ENCODE results near the gene NUP62. TPM values are rescaled to one million over a fixed set of nuclear protein-coding genes. Genes with fewer than 3 reads are reported as not detected.

NUP62 gene
- total and polyA plus RNA-seq, 2 of the 4 experiments (the other 2 are of a cell fraction): 21.3 to 29.7 TPM

DNA sequence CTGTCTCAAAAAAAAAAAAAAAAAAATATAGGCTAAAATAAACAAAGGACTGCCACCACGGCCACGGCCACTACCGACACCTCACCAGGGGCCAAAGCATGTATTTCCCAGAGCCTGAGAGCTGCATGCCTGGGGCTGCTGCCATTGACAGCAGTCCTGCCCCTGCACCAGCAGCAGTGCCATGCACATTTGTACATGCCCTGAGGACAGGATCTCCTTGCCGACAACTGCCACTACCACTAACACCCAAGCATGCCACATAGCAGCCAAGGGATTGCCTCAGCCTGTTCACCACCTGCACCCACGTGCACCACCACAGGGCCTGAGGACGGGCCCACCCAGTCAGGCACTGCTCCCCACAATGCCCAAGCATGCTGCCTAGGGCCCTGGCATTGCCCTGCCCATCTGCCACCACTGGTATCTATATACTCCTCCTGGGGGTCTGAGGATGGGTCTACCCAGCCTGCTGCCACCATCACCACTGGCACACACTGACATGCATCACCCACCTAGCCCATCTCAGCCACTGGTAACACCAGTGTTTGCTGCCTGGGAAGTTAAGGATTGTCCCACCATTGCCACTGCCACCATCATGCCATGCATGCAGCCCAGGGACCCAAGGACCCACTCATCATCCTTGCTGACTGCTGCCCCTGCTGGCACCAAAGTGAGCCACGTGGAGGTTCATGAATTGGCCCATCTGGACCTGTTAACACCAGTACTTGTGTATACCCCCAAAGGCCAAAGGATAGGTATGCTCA is 10.6 kb upstream of the NUP62 start:
- Histone ChIP-seq H3K9me1 (ENCODE audit: insufficient read depth, low read length) (no peaks in the 10 kb centered on the region), H2AFZ (replicated peaks; ENCODE audit: low read length, poor library complexity) (no peak overlapping the region), H3K79me1 (ENCODE audit: low read depth in 1 of 2, low read length in 2 of 2) (no peaks in the 10 kb centered on the region), H3K9ac (ENCODE audit: low read depth, low read length) (no peak overlapping the region), H2BK15ac (ENCODE audit: low read depth, low read length) (no peak overlapping the region), H3K27me3 (ENCODE audit: control insufficient read depth, insufficient read depth, low read length) (no peaks in the 10 kb centered on the region; the same call in 1 of the 2 replicates), H3K36me3 (ENCODE audit: control insufficient read depth, insufficient read depth, low read length) (no peaks in the 10 kb centered on the region), H3K4ac (ENCODE audit: low read depth, low read length) (no peak overlapping the region), H4K8ac (ENCODE audit: low read depth in 2 of 2, low read length in 2 of 2) (no peak overlapping the region), H2BK5ac (ENCODE audit: low read depth, low read length, poor library complexity, severe bottlenecking) (no peak overlapping the region), H3K4me1 (ENCODE audit: control insufficient read depth, insufficient read depth, low read length) (no peaks in the 10 kb centered on the region), H2BK120ac (ENCODE audit: low read depth, low read length) (no peak overlapping the region), H3K9me3 (ENCODE audit: control insufficient read depth, insufficient read depth, low read length) (no peaks in the 10 kb centered on the region), H4K20me1 (ENCODE audit: insufficient read depth, low read length) (no peaks in the 10 kb centered on the region), H4K91ac (ENCODE audit: insufficient read depth, low read depth, low read length) (no peak overlapping the region), H3K14ac (replicated peaks; ENCODE audit: low read depth, low read length) (no peak overlapping the region), H4K5ac (ENCODE audit: low read depth, low read length) (no peak overlapping the region), H3K27ac (ENCODE audit: insufficient read depth, low read length) (no peak overlapping the region), H3K18ac (ENCODE audit: low read depth, low read length) (no peak overlapping the region), H2AK5ac (ENCODE audit: low read depth, low read length) (no peak overlapping the region), H3K56ac (ENCODE audit: extremely low read depth, insufficient read depth, low read length) (no peak overlapping the region), H2BK20ac (ENCODE audit: low read depth, low read length) (no peak overlapping the region), H3K4me3 (ENCODE audit: insufficient read depth, low read depth, low read length) (no peak overlapping the region), H2AK9ac (replicated peaks; ENCODE audit: low read depth, low read length, poor library complexity) (no peak overlapping the region), H3K4me2 (ENCODE audit: low read depth, low read length) (no peak overlapping the region), H3K23ac (ENCODE audit: low read depth, low read length) (no peak overlapping the region)
- TF ChIP-seq FOS (IDR thresholded peaks at IDR 0.05; ENCODE audit: low read depth, low read length) (no peak), CEBPB (IDR thresholded peaks at IDR 0.05; ENCODE audit: low read depth, low read length) (no peak), CHD1 (IDR thresholded peaks at IDR 0.05; ENCODE audit: low read depth, low read length) (no peak), MAFK (IDR thresholded peaks at IDR 0.05; ENCODE audit: low read depth, low read length) (no peak)
- TF ChIP-seq, protein P1, sequence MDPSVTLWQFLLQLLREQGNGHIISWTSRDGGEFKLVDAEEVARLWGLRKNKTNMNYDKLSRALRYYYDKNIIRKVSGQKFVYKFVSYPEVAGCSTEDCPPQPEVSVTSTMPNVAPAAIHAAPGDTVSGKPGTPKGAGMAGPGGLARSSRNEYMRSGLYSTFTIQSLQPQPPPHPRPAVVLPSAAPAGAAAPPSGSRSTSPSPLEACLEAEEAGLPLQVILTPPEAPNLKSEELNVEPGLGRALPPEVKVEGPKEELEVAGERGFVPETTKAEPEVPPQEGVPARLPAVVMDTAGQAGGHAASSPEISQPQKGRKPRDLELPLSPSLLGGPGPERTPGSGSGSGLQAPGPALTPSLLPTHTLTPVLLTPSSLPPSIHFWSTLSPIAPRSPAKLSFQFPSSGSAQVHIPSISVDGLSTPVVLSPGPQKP (IDR thresholded peaks at IDR 0.05; ENCODE audit: borderline replicate concordance, low read depth, low read length): no peak
- CTCF ChIA-PET: interaction anchor here (0.6 kb wide), 1 partner anchor 203 kb away, joined by 4 read pairs; no protein-coding TSS in a partner anchor
- POLR2A ChIA-PET (ENCODE audit: unreplicated experiment): no interaction called here
- dilution Hi-C loops (cut with HindIII; ENCODE audit: low sequenced_read_pairs, unreplicated experiment) (no loop called here), in situ Hi-C loops (cut with MboI; ENCODE audit: low sequenced_read_pairs) (loop anchor here (10.0 kb wide), 2 partner anchors 45 to 205 kb away; no protein-coding TSS in a partner anchor), intact Hi-C loops (cut with micrococcal nuclease) (no loop called here)
- ATAC-seq (ENCODE audit: low read depth) (no peak), DNase-seq (no peak)
- WGBS, 2 experiments (ENCODE audit: extremely low coverage in 2 of 2, insufficient read length in 1 of 2): 50% methylated on average over 2 of the region's 7 CpGs; no CpG with 5 or more reads in 1 of the 2 experiments
- no TSS peak for BruUV-seq (replicated peaks)
